Vagina (tissue), 2 donors: Measurements from ENCODE around the gene WASF1. TPM values are rescaled to one million over a fixed set of nuclear protein-coding genes. Genes with fewer than 3 reads are reported as not detected.
"Not testable (repeated sequence)": the region's sequence is repeated elsewhere in the genome, so short reads cannot be mapped to it uniquely, and the experiment has no call there.

Experiments
- DNase-seq, 2 donors: peaks; one replicate each; pipeline ENCODE4 v3.0.0-alpha.2; 2017; ENCODE audit errors: extremely low spot score in 2 of 2
- H3K27ac ChIP-seq: fragments of 200-600 bp; sonication (generic); one replicate; pipeline ENCODE4 v1.5.1; 2019
- H3K27me3 ChIP-seq: fragments of 200-600 bp; sonication (generic); one replicate; pipeline ENCODE4 v1.5.1; 2019
- H3K36me3 ChIP-seq, 2 donors: fragments of 200-600 bp; sonication (generic); one replicate each; pipeline ENCODE4 v1.5.1; 2017 to 2019
- H3K4me1 ChIP-seq: fragments of 200-600 bp; sonication (generic); one replicate; pipeline ENCODE4 v1.5.1; 2019
- H3K4me3 ChIP-seq, 2 donors: fragments of 200-600 bp; sonication (generic); 1 replicate in 1 of 2; 2 replicates in 1 of 2; pipeline ENCODE4 v1.5.1; 2016 to 2019
- H3K9me3 ChIP-seq: fragments of 200-600 bp; sonication (generic); one replicate; pipeline ENCODE4 v1.5.1; 2019
- CTCF ChIP-seq, 3 experiments: fragments of 450-650 bp in 2 of 3; fragments of 200-600 bp in 1 of 3; sonication (generic) in 1 of 3; IDR thresholded peaks; one replicate each; pipeline ENCODE4 v1.5.1; 2017 to 2019; ENCODE audit warnings: antibody characterized with exemption in 3 of 3, mild to moderate bottlenecking in 2 of 3, moderate library complexity in 2 of 3
- POLR2A ChIP-seq, 2 donors: fragments of 450-650 bp; IDR thresholded peaks; one replicate each; pipeline ENCODE4 v1.6.1; 2017; ENCODE audit warnings: antibody characterized with exemption in 2 of 2, mild to moderate bottlenecking in 2 of 2, moderate library complexity in 2 of 2
- POLR2AphosphoS5 ChIP-seq, 2 donors: sonication (generic); formaldehyde crosslinking; IDR thresholded peaks; one replicate each; pipeline ENCODE4 v1.9.0; 2017; ENCODE audit warnings: antibody characterized with exemption in 2 of 2, mild to moderate bottlenecking in 2 of 2, low read depth in 1 of 2; ENCODE audit not compliant: insufficient read depth in 1 of 2
- intact Hi-C: fragments of 100-400 bp; cut with DNase I; formaldehyde crosslinking; loops from one replicate; pipeline ENCODE4 v1.15.1; 2023
- total RNA-seq: library from RNA; depleted of rRNA; stranded (reverse); fragments of >200 nt; gene quantifications from one replicate; pipeline ENCODE4 v1.2.3, GENCODE V29; 2016

WASF1 gene
- total RNA-seq, 1 donor from 2014 or later, result 20.1 TPM

GRCh38 chr6:110140650-110141049 lies 38.8 kb downstream of the WASF1 start:
- Histone ChIP-seq H3K4me3 (no peak overlapping the region), H3K9me3 (no peaks in the 10 kb centered on the region), H3K4me1 (no peaks in the 10 kb centered on the region), H3K36me3 (no peaks in the 10 kb centered on the region), H3K27me3 (no peaks in the 10 kb centered on the region), H3K27ac (no peak overlapping the region)
- intact Hi-C loops, result no loop called here
- TF ChIP-seq POLR2AphosphoS5 (IDR thresholded peaks at IDR 0.05; ENCODE audit: insufficient read depth in 1 of 2, low read depth in 1 of 2), result no peak
- no peak for DNase-seq

- TF ChIP-seq CTCF (IDR thresholded peaks at IDR 0.05), result no peak
- no peak for TF ChIP-seq POLR2A (IDR thresholded peaks at IDR 0.05)
- TF ChIP-seq POLR2AphosphoS5 (IDR thresholded peaks at IDR 0.05; ENCODE audit: insufficient read depth in 1 of 2, low read depth in 1 of 2), result no peak
- no peak for DNase-seq
- intact Hi-C loops, result no loop called here
- Histone ChIP-seq H3K27me3 (no peaks in the 10 kb centered on the region), H3K27ac (no peak overlapping the region), H3K36me3 (no peaks in the 10 kb centered on the region), H3K4me1 (no peaks in the 10 kb centered on the region), H3K4me3 (no peak overlapping the region), H3K9me3 (no peaks in the 10 kb centered on the region)
Observed at GRCh38 chr6:110139052-110139451, 40.4 kb downstream of the WASF1 start.

GRCh38 chr6:110137924-110138887 lies 41.3 kb downstream of the WASF1 start:
- no peaks in the 10 kb centered on the region for H3K36me3 ChIP-seq
- no peak for DNase-seq
- intact Hi-C loops, result no loop called here
- H3K27ac ChIP-seq, result no peak overlapping the region
- TF ChIP-seq POLR2AphosphoS5 (IDR thresholded peaks at IDR 0.05; ENCODE audit: insufficient read depth in 1 of 2, low read depth in 1 of 2), result no peak
- H3K9me3 ChIP-seq, result no peaks in the 10 kb centered on the region
- no peak overlapping the region for H3K4me3 ChIP-seq
- no peaks in the 10 kb centered on the region for H3K27me3 ChIP-seq
- no peaks in the 10 kb centered on the region for H3K4me1 ChIP-seq

- intact Hi-C loops, result no loop called here
- no peaks in the 10 kb centered on the region for H3K36me3 ChIP-seq
- no peak overlapping the region for H3K27ac ChIP-seq
- no peak overlapping the region for H3K4me3 ChIP-seq
- no peaks in the 10 kb centered on the region for H3K4me1 ChIP-seq
- no peaks in the 10 kb centered on the region for H3K27me3 ChIP-seq
- TF ChIP-seq CTCF (IDR thresholded peaks at IDR 0.05) (no peak), POLR2AphosphoS5 (IDR thresholded peaks at IDR 0.05; ENCODE audit: insufficient read depth in 1 of 2, low read depth in 1 of 2) (no peak), POLR2A (IDR thresholded peaks at IDR 0.05) (no peak)
- no peak for DNase-seq
- no peaks in the 10 kb centered on the region for H3K9me3 ChIP-seq
Observed at GRCh38 chr6:110130362-110130761, 49.1 kb downstream of the WASF1 start.

- Histone ChIP-seq H3K27me3 (no peaks in the 10 kb centered on the region), H3K4me1 (no peaks in the 10 kb centered on the region), H3K27ac (no peak overlapping the region), H3K36me3 (no peaks in the 10 kb centered on the region), H3K4me3 (no peak overlapping the region), H3K9me3 (no peaks in the 10 kb centered on the region)
- TF ChIP-seq POLR2AphosphoS5 (IDR thresholded peaks at IDR 0.05; ENCODE audit: insufficient read depth in 1 of 2, low read depth in 1 of 2) (no peak), CTCF (IDR thresholded peaks at IDR 0.05) (no peak), POLR2A (IDR thresholded peaks at IDR 0.05) (no peak)
- DNase-seq, result no peak
- intact Hi-C loops, result no loop called here
Observed at GRCh38 chr6:110128418-110128817, 51.1 kb downstream of the WASF1 start.

- TF ChIP-seq POLR2AphosphoS5 (IDR thresholded peaks at IDR 0.05; ENCODE audit: insufficient read depth in 1 of 2, low read depth in 1 of 2), result no peak
- intact Hi-C loops, result no loop called here
Observed at GRCh38 chr6:110125361-110125760, 54.1 kb downstream of the WASF1 start.

GRCh38 chr6:110121655-110122054 lies 57.8 kb downstream of the WASF1 start:
- H3K4me1 ChIP-seq, H3K9me3 ChIP-seq, DNase-seq, H3K27ac ChIP-seq, H3K36me3 ChIP-seq, H3K4me3 ChIP-seq, H3K27me3 ChIP-seq, intact Hi-C loops: not testable (repeated sequence)

More at GRCh38 chr6:110125361-110125760, 54.1 kb downstream of the WASF1 start:
- no peak for DNase-seq
- Histone ChIP-seq H3K36me3 (no peaks in the 10 kb centered on the region), H3K27me3 (no peaks in the 10 kb centered on the region), H3K9me3 (no peaks in the 10 kb centered on the region), H3K27ac (no peak overlapping the region), H3K4me1 (no peaks in the 10 kb centered on the region), H3K4me3 (no peak overlapping the region)
